Renal pelvis (tissue), 4 donors: Measurements from ENCODE around the gene ANKS4B. TPM values are rescaled to one million over a fixed set of nuclear protein-coding genes. Genes with fewer than 3 reads are reported as not detected.
"Not testable (repeated sequence)": the region's sequence is repeated elsewhere in the genome, so short reads cannot be mapped to it uniquely, and the experiment has no call there.

Experiments
- DNase-seq: peaks from one replicate; pipeline ENCODE4 v3.0.0-alpha.2; 2013
- polyA plus RNA-seq, 3 donors: library from polyadenylated mRNA; unstranded; fragments of 120-200 nt; gene quantifications; one replicate each; pipeline ENCODE4 v1.2.1, GENCODE V29; 2013; ENCODE audit not compliant: insufficient read length in 3 of 3

Gene ANKS4B
- polyA plus RNA-seq, 3 donors: 5.1 to 6.7 (median 6.0) TPM

GRCh38 chr16:21208446-21209230 is 24.9 kb upstream of the ANKS4B start:
- DNase-seq: no peak

GRCh38 chr16:21211486-21211885 is 22.0 kb upstream of the ANKS4B start, which contains the start of gene ZP2:
Gene ZP2, minus strand, starts transcription at chr16:21211574. Its CDS starts 27 bp downstream, at chr16:21211547.
- DNase-seq: no peak

GRCh38 chr16:21214086-21214485 is 19.4 kb upstream of the ANKS4B start:
- DNase-seq: no peak

- no peak for DNase-seq
Measured at GRCh38 chr16:21217121-21217520, 16.4 kb upstream of the ANKS4B start.

- DNase-seq: no peak
Measured at GRCh38 chr16:21218153-21218552, 15.3 kb upstream of the ANKS4B start.

GRCh38 chr16:21219551-21219950 is 13.9 kb upstream of the ANKS4B start:
- DNase-seq: no peak

GRCh38 chr16:21222495-21223337 is 10.8 kb upstream of the ANKS4B start:
- DNase-seq: no peak

- DNase-seq: no peak
Measured at GRCh38 chr16:21223787-21224186, 9.7 kb upstream of the ANKS4B start.

- DNase-seq: no peak
Measured at GRCh38 chr16:21224800-21225199, 8.7 kb upstream of the ANKS4B start.

GRCh38 chr16:21226749-21227148 is 6.8 kb upstream of the ANKS4B start:
- no peak for DNase-seq

GRCh38 chr16:21227866-21228265 is 5.6 kb upstream of the ANKS4B start:
- no peak for DNase-seq

- DNase-seq: no peak
Measured at GRCh38 chr16:21228361-21228872, 5.1 kb upstream of the ANKS4B start.

GRCh38 chr16:21233045-21233520 is 416 bp upstream of the ANKS4B start:
- no peak for DNase-seq

GRCh38 chr16:21235199-21235585 is 1.7 kb downstream of the ANKS4B start:
- no peak for DNase-seq

- DNase-seq: no peak
Measured at GRCh38 chr16:21236831-21237230, 3.3 kb downstream of the ANKS4B start.

GRCh38 chr16:21239646-21240045 is 6.1 kb downstream of the ANKS4B start:
- no peak for DNase-seq

GRCh38 chr16:21242756-21243155 is 9.3 kb downstream of the ANKS4B start:
- no peak for DNase-seq

GRCh38 chr16:21244518-21245215 is 11.2 kb downstream of the ANKS4B start:
- no peak for DNase-seq

- DNase-seq: not testable (repeated sequence)
Measured at GRCh38 chr16:21248179-21248578, 14.7 kb downstream of the ANKS4B start.

GRCh38 chr16:21250072-21250923 is 16.8 kb downstream of the ANKS4B start:
- DNase-seq: no peak

GRCh38 chr16:21253470-21253869 is 20.0 kb downstream of the ANKS4B start:
- no peak for DNase-seq
